ENCODE results near the gene CCDC92.
A peak's percentile ranks its signal among the peaks of the same experiment; 100 is the strongest.

Gene CCDC92

DNA sequence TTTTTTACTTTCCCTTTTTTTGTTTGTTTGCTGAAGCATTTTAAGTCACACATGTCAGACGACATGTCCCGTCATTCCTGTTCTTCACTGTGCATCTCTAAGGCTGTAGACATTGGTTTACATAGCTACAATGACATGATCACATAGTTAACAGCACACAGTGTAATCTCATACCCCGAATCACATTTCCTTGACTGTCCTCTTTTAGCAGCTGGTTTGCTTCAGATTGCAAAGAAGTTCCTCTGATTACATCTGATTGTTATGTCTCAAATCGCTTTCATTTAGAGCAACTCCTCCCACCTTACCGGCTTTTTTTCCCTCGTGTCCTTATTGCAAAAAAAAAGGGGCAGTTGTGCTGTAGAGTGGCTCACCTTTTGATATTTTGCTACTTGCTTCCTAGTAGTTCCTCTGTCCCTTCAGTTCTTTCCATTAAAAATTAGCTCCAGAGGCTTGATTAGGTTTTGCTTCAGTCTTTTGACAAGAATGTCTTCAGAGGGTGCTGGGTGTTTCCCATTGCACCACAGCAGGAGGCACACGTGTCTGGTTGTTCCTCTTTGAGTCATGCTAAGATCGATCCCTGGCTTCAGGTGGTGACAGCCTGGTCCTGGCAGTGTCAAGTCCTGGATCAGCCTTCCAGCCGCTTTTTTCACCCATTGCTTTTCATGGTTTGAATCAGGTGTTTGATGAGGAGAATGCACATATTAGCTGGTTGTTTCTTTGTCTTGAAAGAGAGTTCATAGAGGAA is 35.4 kb upstream of the CCDC92 start:
- no peak for DNase-seq
- peak overlapping the region; percentile 4 for H3K27ac Mint-ChIP-seq

DNA sequence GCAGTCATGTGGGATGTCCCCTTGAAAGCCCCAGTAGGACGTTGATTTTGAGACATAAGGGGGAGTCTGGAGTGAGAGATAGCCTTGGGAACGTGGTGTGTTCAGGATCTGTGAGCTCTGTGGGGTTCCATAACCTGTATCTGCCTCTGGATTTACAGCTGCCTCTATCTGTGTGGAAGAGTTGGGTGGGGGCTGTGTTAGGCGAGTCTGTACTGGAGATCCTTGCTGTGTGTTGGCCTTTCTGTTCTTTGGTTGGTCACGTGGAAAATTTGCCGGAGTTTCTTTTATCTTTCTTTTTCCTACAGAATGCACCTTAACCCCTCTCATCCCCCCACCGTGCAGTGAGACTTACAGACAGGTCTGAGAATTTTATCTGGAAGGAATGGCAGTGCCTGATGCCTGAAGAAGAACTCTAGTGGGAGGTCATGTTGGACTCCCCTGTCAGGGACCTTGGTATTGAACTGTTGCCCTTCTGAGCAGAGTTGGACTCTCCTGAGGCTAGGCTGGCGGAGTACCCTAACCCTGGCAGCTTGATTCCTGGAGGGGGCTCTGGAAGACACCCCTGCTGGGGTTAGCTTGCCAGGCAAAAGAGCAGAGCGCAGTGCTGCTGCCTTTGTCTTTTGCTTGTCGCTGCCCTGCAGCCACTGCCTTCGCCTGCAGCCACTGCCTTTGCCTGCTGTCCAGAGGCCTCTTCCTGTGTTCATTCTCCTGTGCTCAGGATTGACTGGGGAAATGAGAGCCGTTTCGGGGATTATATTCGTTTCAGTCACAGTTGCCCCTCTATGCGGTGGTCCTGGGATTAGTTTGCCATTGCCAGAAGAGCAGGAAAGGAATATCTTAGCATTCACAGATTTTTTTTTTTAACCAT is 34.4 kb upstream of the CCDC92 start:
- Mint-ChIP-seq H3K27me3 (no peaks in the 10 kb centered on the region), H3K4me3 (peak overlapping the region; percentile 46), H3K27ac (peak overlapping the region; percentile 71), H3K36me3 (ENCODE audit: low read depth) (peaks cover 49% of the 10 kb centered on the region), H3K9me3 (no peaks in the 10 kb centered on the region), H3K4me1 (ENCODE audit: low read depth) (peaks cover 33% of the 10 kb centered on the region)
- DNase-seq: no peak

More for the DNA sequence above, 35.4 kb upstream of the CCDC92 start:
- H3K27me3 Mint-ChIP-seq: no peaks in the 10 kb centered on the region
- H3K36me3 Mint-ChIP-seq (ENCODE audit: low read depth): peaks cover 59% of the 10 kb centered on the region
- H3K9me3 Mint-ChIP-seq: no peaks in the 10 kb centered on the region
- H3K4me3 Mint-ChIP-seq: no peak overlapping the region
- peaks cover 33% of the 10 kb centered on the region for H3K4me1 Mint-ChIP-seq (ENCODE audit: low read depth)

DNA sequence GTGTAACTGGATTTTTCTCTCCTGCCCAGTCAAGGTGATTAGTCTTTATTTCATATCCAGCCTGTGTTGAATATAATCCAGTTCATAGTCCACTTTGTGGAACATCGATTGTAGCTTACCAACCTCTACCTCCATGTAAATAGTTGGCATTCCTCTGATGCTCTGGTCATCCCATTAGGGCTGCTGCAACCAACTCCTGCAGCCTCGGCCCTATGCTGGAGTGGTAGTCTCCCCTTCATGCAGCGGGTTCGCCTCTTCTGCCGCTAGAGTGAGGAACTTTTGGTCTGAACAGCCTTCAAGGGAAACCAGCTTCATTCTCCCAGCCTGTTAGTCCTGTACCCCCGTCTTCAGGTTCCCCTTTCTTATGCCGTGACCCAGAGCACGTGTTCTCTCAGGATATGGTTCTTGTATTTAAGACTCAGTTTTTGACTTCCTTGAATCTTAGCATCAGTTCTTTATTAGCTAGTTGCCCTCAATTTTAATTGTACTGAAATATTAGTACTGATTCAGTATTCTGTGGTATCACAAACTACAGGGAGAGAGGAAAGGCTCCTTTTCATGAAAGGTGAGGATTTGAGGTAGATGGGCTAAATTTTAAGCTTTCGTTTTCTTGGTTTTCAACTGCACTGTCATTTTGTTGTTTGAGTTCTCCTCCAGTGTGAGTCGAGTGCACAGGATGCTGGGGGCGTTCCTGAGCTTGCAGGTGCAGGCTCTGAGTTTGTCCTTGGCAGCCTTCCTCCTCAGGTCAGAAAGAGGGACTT is 33.6 kb upstream of the CCDC92 start:
- Mint-ChIP-seq H3K27me3 (no peaks in the 10 kb centered on the region), H3K27ac (peak overlapping the region; percentile 71), H3K4me1 (ENCODE audit: low read depth) (peaks cover 33% of the 10 kb centered on the region), H3K36me3 (ENCODE audit: low read depth) (peaks cover 41% of the 10 kb centered on the region), H3K9me3 (no peaks in the 10 kb centered on the region), H3K4me3 (peak overlapping the region; percentile 46)
- peak; percentile 43 for DNase-seq

DNA sequence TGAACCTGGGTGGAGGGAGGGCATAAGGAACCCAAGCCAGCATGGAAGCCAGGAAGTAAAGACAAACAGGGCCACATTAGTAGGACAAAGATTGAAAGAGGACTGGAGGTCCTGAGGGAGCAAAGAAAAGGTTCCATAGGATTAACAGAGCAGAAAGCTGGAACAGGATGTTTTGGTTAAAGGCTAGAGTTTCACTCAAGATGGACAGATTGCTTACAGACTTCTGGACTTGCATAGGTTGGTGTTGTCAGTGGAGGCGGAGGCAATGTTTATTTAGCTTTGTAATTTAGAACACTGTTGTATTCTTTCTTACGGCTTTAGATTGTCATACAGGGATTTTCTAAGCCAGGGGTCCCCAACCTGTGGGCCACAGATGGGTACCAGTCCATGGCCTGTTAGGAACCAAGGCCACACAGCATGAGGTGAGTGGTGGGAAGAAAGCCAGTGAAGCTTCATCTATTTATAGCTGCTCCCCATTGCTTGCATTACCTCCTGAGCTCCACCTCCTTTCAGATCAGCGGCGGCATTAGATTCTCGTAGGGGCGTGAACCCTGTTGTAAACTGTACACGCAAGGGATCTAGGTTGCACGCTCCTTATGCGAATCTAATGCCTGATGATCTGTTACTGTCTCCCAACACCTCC is 31.7 kb upstream of the CCDC92 start:
- H3K9me3 Mint-ChIP-seq: no peaks in the 10 kb centered on the region
- no peak overlapping the region for H3K27ac Mint-ChIP-seq
- H3K4me1 Mint-ChIP-seq (ENCODE audit: low read depth): peaks cover 33% of the 10 kb centered on the region
- H3K36me3 Mint-ChIP-seq (ENCODE audit: low read depth): peaks cover 30% of the 10 kb centered on the region
- no peaks in the 10 kb centered on the region for H3K27me3 Mint-ChIP-seq
- no peak overlapping the region for H3K4me3 Mint-ChIP-seq
- DNase-seq: no peak

DNA sequence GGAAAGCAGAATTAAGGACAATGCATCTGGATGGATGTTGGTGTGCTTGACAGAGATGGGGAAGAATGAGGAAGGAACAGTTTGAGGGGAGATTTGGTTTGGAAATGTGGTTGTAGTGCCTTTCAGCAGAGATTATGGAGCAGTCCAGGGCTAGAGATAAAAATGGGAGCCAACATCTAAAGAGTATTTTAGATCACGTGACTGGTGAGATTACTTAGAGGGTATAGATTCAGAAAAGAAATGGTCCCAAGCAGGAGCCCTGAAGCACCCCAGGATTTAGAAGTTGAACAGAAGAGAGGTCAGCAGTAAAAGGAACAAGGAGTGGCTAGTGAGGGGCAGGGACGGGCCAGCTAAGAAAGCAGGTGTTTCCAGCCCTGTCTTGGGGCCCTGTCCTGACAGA is 30.0 kb upstream of the CCDC92 start:
- peaks cover 29% of the 10 kb centered on the region for H3K4me1 Mint-ChIP-seq (ENCODE audit: low read depth)
- H3K4me3 Mint-ChIP-seq: no peak overlapping the region
- no peaks in the 10 kb centered on the region for H3K9me3 Mint-ChIP-seq
- H3K27me3 Mint-ChIP-seq: no peaks in the 10 kb centered on the region
- peaks cover 37% of the 10 kb centered on the region for H3K36me3 Mint-ChIP-seq (ENCODE audit: low read depth)
- H3K27ac Mint-ChIP-seq: no peak overlapping the region
- no peak for DNase-seq

DNA sequence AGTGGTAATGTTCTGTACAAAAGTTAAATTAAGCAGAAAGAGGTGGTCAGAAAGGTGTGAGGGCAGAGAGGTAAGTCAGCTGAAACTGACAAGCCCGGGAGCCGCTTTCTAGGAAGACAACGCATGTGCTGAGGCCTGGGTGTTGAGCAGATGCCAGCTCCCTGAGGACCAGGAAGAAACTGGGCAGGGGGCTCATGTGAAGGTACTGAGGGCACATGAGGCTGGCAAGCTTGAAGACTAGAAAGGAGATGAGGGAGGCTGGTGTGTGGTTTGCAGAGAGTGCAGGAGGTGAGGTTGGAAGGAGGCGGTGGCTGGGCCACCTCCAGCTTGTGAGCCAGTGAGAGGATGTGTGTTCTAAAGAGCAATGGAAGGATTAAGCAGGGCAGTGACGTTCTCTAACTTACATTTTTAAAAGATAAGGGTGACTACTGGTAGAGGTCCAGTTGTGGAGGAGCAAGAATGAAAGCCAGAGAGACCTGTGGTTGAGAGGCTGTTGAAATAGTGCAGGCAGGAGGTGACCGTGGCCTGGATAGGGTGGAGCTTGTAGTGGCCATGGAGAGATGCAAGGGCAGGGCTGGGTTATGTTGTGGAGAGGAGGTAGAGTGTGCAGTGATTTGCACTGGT is 29.5 kb upstream of the CCDC92 start:
- Mint-ChIP-seq H3K4me1 (ENCODE audit: low read depth) (peaks cover 27% of the 10 kb centered on the region), H3K27me3 (no peaks in the 10 kb centered on the region)

DNA sequence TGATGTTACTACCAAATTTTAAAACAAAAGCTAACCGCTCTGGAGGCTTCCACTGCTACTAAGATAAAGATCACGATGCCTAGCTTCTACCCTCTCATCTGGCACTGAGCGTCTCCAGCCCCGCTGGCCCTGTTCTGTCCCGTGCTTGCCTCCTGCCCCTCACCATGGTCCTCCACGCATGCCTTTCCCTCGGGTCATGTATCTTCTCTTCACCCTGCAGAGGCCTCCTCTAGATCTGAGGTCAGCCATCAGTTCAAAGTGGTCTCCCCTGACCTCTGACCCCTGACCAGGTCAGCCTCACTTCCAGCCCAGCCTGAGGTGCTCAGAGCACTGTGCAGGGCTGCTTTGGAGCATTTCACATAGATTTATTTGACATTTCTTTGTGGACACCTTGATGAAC is 28.7 kb upstream of the CCDC92 start:
- Mint-ChIP-seq H3K27me3 (no peaks in the 10 kb centered on the region), H3K9me3 (no peaks in the 10 kb centered on the region), H3K4me3 (no peak overlapping the region), H3K36me3 (ENCODE audit: low read depth) (peaks cover 30% of the 10 kb centered on the region), H3K4me1 (ENCODE audit: low read depth) (peaks cover 23% of the 10 kb centered on the region), H3K27ac (no peak overlapping the region)
- DNase-seq: no peak

More for the DNA sequence above, 29.5 kb upstream of the CCDC92 start:
- H3K27ac Mint-ChIP-seq: no peak overlapping the region
- H3K9me3 Mint-ChIP-seq: no peaks in the 10 kb centered on the region
- no peak for DNase-seq
- H3K4me3 Mint-ChIP-seq: no peak overlapping the region
- H3K36me3 Mint-ChIP-seq (ENCODE audit: low read depth): peaks cover 36% of the 10 kb centered on the region

DNA sequence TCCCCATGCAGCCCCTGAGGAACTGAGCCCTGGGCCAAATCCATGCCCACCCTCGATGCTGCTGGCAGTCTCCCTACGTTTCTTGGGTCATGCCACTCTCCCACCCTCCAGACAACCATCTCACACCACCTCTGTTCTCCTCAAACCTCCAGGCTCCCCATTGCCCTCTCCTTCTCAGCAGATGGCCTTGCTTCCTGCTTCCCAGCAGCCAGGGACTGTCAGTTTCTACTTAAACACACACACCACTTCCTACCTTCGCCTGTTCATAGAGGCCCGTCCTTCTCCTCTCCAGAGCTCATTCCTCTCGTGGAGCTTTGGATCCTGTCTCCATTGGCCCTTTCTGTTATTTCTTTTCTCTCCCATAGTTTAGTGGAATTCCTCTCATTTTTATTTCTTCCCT is 27.5 kb upstream of the CCDC92 start:
- Mint-ChIP-seq H3K4me3 (no peak overlapping the region), H3K4me1 (ENCODE audit: low read depth) (peaks cover 25% of the 10 kb centered on the region), H3K27ac (no peak overlapping the region), H3K36me3 (ENCODE audit: low read depth) (peaks cover 32% of the 10 kb centered on the region), H3K27me3 (no peaks in the 10 kb centered on the region), H3K9me3 (no peaks in the 10 kb centered on the region)
- DNase-seq: no peak

- no peak overlapping the region for H3K27ac Mint-ChIP-seq
- H3K9me3 Mint-ChIP-seq: no peaks in the 10 kb centered on the region
- peaks cover 40% of the 10 kb centered on the region for H3K36me3 Mint-ChIP-seq (ENCODE audit: low read depth)
- no peak for DNase-seq
- H3K4me3 Mint-ChIP-seq: no peak overlapping the region
- no peaks in the 10 kb centered on the region for H3K27me3 Mint-ChIP-seq
- H3K4me1 Mint-ChIP-seq (ENCODE audit: low read depth): peaks cover 33% of the 10 kb centered on the region
Observed at GRCh38 chr12:123998991-123999359, 26.3 kb upstream of the CCDC92 start.

DNA sequence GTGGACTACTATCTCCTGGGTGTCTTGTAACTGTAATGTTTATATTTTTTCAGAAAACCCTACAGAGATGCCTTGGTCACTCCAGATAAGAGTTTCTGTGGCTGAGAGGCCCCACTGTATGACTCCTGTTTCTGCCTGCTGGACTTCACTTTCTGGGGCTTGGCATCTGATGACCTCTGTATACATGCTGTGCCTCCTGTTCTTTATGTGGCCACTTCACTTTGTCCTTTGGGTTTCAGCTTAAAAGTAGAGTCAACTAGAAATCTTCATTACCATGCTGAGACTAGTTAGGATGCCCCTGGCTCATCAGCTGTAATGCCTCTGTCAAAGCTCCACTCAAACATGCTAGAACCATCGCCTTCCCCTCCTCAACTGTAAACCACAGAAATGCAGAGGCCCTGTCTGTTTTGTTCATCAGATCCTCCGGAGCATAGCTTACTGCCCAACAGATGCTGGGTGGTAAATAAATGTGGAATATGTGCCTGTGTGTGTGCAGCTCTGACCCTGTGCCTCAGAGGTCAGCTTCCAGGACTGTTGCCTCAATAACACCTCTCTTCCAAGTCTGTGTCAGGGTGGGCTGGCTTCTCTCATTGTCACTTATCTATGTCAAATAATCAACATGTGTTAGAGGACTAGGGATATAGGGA is 25.8 kb upstream of the CCDC92 start:
- H3K4me1 Mint-ChIP-seq (ENCODE audit: low read depth): peaks cover 38% of the 10 kb centered on the region
- no peaks in the 10 kb centered on the region for H3K27me3 Mint-ChIP-seq
- H3K9me3 Mint-ChIP-seq: no peaks in the 10 kb centered on the region
- no peak for DNase-seq
- H3K4me3 Mint-ChIP-seq: no peak overlapping the region
- peaks cover 44% of the 10 kb centered on the region for H3K36me3 Mint-ChIP-seq (ENCODE audit: low read depth)
- H3K27ac Mint-ChIP-seq: no peak overlapping the region

DNA sequence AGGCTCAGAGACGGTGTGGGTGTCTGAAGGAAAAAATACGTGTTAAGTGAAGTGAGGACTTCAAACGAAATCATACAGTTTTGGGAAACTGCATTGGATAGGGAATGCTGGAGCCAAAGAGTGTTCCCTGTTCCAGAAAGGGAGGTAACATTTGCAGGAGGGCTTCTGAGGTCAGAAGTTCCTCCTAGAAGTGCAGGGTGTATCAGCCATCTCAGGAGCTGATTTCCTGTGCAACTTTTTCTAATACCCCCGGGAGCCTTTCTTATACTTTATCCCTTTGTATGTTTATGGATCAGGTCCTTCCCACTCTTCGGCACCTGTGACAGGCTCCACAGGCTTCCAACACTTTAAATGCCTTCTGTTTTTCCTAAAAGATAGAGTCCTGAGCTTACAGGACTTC is 25.3 kb upstream of the CCDC92 start:
- Mint-ChIP-seq H3K9me3 (no peaks in the 10 kb centered on the region), H3K4me1 (ENCODE audit: low read depth) (peaks cover 38% of the 10 kb centered on the region), H3K36me3 (ENCODE audit: low read depth) (peaks cover 50% of the 10 kb centered on the region), H3K4me3 (no peak overlapping the region), H3K27ac (no peak overlapping the region), H3K27me3 (no peaks in the 10 kb centered on the region)
- DNase-seq: no peak

- Mint-ChIP-seq H3K4me1 (ENCODE audit: low read depth) (peaks cover 38% of the 10 kb centered on the region), H3K27ac (no peak overlapping the region), H3K36me3 (ENCODE audit: low read depth) (peaks cover 56% of the 10 kb centered on the region), H3K9me3 (no peaks in the 10 kb centered on the region), H3K27me3 (no peaks in the 10 kb centered on the region), H3K4me3 (no peak overlapping the region)
- no peak for DNase-seq
Observed at GRCh38 chr12:123997033-123997822, 24.6 kb upstream of the CCDC92 start.

DNA sequence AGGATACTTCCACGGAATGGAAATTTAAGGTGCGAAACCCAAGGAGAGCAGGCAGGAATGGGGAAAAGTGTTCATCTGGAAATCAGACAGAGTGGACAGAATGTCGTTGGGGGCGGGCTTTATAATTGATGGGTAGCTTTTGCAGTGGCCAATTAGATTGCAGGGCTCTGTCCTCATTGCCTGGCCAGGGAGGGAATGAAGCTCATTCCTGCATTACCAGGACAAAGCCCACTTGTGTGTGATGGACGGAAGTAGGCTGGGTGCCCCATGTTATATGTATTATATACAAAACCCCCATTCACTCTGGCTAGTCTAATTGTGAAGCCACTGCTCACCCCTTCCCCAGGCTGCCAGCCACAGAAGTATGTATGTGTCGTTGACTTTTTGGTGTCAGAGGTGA is 23.9 kb upstream of the CCDC92 start:
- H3K36me3 Mint-ChIP-seq (ENCODE audit: low read depth): peaks cover 63% of the 10 kb centered on the region
- peak overlapping the region; percentile 65 for H3K27ac Mint-ChIP-seq

More for the DNA sequence above, 23.9 kb upstream of the CCDC92 start:
- H3K4me3 Mint-ChIP-seq: no peak overlapping the region
- H3K27me3 Mint-ChIP-seq: no peaks in the 10 kb centered on the region
- DNase-seq: no peak
- H3K4me1 Mint-ChIP-seq (ENCODE audit: low read depth): peaks cover 38% of the 10 kb centered on the region
- no peaks in the 10 kb centered on the region for H3K9me3 Mint-ChIP-seq
